CMK (cell line): ENCODE results near the gene IKBKE.

Experiments used
- DNase-seq: peaks from one replicate; pipeline ENCODE4 v3.0.0-alpha.2; 2010; ENCODE audit warnings: low read depth

Gene IKBKE

GRCh38 chr1:206512058-206512850 lies 42.0 kb downstream of the IKBKE start:
- no peak for DNase-seq

- DNase-seq: no peak
Measured at GRCh38 chr1:206512851-206513180, 42.5 kb downstream of the IKBKE start.

GRCh38 chr1:206513312-206514111 lies 43.2 kb downstream of the IKBKE start:
- no peak for DNase-seq

GRCh38 chr1:206514813-206515387 lies 44.6 kb downstream of the IKBKE start:
- no peak for DNase-seq

GRCh38 chr1:206516728-206516990 lies 46.4 kb downstream of the IKBKE start:
- DNase-seq: no peak

GRCh38 chr1:206517784-206518183 lies 47.5 kb downstream of the IKBKE start:
- no peak for DNase-seq

- DNase-seq: no peak
Measured at GRCh38 chr1:206518206-206518605, 47.9 kb downstream of the IKBKE start.

- no peak for DNase-seq
Measured at GRCh38 chr1:206518743-206519142, 48.5 kb downstream of the IKBKE start.

GRCh38 chr1:206521127-206521526 lies 50.9 kb downstream of the IKBKE start:
- no peak for DNase-seq

GRCh38 chr1:206521694-206522402 lies 51.6 kb downstream of the IKBKE start:
- DNase-seq: no peak

- DNase-seq: no peak
Measured at GRCh38 chr1:206524739-206525364, 54.6 kb downstream of the IKBKE start.

GRCh38 chr1:206526064-206526911 lies 56.0 kb downstream of the IKBKE start:
- DNase-seq: no peak

GRCh38 chr1:206529425-206529824 lies 59.1 kb downstream of the IKBKE start:
- no peak for DNase-seq

GRCh38 chr1:206532368-206532767 lies 62.1 kb downstream of the IKBKE start:
- DNase-seq: no peak

GRCh38 chr1:206534552-206534951 lies 64.3 kb downstream of the IKBKE start:
- no peak for DNase-seq

- DNase-seq: no peak
Measured at GRCh38 chr1:206535853-206536188, 65.5 kb downstream of the IKBKE start.

- DNase-seq: no peak
Measured at GRCh38 chr1:206537141-206537540, 66.9 kb downstream of the IKBKE start.

- DNase-seq: no peak
Measured at GRCh38 chr1:206538086-206538770, 68.0 kb downstream of the IKBKE start.

- no peak for DNase-seq
Measured at GRCh38 chr1:206538901-206539640, 68.8 kb downstream of the IKBKE start.
